Urothelium cell line (cell line): ENCODE measurements around the gene LCTL.

Experiments used
- DNase-seq: peaks from one replicate; pipeline ENCODE4 v3.0.0; 2011; ENCODE audit warnings: low spot score, mixed read lengths
- FAIRE-seq: peaks from 2 replicates; lab custom pipeline; 2011; peaks lifted over from hg19 to GRCh38; lab: Jason Lieb, UNC

LCTL gene

GRCh38 chr15:66565741-66566144 is at the start of gene LCTL:
TSS of gene LCTL (minus strand) at chr15:66565998. CDS start at chr15:66565365, 633 bp downstream.
- DNase-seq: peak; percentile 96
- peak; percentile 35 for FAIRE-seq

DNA sequence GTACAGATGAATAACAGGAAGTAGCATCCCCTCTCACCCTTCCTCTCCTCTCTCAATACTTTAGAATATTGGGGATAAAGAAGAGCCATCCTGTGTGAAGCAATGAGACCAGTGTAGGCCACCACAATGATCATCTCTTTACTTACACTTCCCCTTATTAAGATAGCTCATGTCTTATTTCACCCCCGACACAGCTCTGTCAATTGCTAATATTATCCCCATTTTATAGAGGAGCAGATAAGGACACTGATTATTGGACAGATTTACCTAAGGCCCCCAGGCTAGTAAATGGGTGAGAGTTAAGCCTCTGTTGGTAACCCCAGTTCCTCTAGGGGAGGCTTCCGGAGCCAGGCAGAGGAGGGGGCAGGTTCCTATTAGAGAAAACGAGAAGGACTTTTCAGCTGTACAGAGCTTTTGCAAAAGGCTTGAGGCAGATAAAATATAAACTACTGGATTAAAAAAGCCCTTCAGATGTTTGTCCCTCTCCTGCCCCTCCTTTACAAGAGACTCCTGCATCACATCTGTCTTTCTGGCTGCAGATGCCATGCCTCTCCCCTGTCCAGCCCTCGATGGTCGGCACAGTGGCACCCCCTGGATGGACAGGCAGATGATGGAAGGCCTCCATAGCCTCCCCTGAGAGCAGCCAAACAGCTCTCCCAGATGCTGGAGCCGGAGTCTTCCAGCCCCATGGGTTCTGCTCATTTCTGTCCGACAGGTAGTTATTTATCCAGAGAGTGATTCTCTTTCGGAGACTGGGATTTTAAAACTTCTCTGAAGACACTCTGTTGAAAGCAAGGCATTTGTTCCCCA is 49.4 kb upstream of the LCTL start:
- no peak for FAIRE-seq
- DNase-seq: no peak

DNA sequence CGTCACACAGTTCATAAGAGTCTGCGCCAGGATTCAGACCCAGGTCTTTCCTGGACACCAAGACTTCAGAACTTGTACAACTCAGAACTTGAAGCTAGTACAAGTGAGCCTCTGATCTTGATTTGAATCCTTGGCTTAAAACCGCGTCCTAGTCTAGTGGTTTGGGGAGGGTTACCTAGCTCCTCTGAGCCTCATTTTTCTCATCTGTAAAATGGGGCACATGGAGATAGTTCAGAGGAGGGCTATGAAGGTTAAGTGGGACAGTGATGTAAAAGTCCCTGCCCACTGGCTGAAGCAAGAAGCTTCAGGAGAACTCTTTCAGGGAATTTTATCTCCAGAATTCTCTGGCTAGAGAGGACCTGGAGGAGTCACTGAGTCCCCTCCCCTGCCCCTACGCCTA is 48.7 kb upstream of the LCTL start:
- DNase-seq: no peak
- FAIRE-seq: no peak

GRCh38 chr15:66613743-66614142 is 47.9 kb upstream of the LCTL start:
- FAIRE-seq: peak; percentile 20
- DNase-seq: no peak

GRCh38 chr15:66611257-66612053 is 45.7 kb upstream of the LCTL start:
- FAIRE-seq: peak; percentile 23
- no peak for DNase-seq

- DNase-seq: no peak
- no peak for FAIRE-seq
Measured at GRCh38 chr15:66609876-66610275, 44.1 kb upstream of the LCTL start.

DNA sequence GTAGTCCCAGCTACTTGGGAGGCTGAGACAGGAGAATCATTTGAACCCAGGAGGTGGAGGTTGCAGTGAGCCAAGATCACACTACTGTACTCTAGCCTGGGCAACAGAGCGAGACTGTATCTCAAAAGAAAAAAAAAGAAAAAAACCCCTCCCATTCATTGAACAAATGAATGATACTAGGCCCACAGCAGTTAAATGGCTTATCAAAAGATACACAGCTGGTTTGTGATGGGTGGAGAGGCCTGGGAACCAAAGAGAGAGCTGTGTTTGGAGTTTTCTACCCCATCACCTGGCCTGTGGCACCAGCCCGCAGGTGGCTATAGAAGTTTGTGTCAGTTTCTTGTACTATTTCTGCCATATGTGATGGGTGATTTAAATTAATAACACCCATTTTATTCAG is 43.1 kb upstream of the LCTL start:
- FAIRE-seq: no peak

GRCh38 chr15:66608159-66608558 is 42.4 kb upstream of the LCTL start:
- peak; percentile 17 for FAIRE-seq
- DNase-seq: no peak

More for the DNA sequence above, 43.1 kb upstream of the LCTL start:
- DNase-seq: no peak

DNA sequence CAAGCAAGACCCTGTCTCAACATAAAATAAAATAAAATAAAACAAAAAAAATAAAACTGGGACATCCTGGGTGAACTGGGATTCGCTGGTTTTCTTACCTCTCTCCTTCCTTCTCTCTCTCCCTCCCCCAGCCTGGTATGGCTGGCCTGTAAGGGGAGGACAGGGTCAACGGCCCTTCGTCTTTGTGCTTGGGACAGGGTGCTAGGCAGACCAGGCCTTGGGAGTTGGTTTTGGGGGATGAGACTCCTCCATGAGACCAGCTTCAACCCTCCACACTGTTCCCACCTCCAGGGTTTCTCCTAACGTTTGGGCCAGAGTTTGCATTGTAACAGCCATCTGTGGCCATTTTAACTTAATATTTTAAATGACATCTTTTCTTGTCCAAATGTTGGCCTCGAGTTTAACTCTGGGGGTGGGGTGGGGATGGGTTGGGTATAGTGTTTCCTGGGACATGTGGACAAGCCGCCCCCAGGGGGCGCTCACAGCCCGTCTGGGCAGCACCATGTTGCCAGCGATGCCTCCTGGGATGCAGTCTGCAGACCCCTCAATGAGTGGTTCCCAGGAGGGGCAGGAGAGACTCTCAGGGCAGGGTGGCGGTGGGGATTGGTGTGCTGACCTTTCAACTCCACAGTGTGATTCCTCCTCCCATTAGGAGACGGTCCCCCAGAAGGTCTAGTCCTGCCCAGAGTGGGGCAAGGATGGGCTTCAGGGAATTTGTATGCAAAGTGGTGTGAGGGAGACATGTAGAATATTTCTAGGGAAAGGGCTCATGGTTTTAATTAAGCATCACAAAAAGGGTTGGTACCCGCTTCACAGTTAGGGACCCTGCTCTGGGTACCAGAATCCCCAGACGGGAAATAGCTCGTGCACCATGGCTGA is 37.7 kb upstream of the LCTL start:
- FAIRE-seq: no peak

GRCh38 chr15:66601521-66601920 is 35.7 kb upstream of the LCTL start:
- DNase-seq: no peak
- no peak for FAIRE-seq

More for the DNA sequence above, 37.7 kb upstream of the LCTL start:
- DNase-seq: peak; percentile 83

- FAIRE-seq: peak; percentile 56
- no peak for DNase-seq
Measured at GRCh38 chr15:66600240-66600627, 34.4 kb upstream of the LCTL start.

- no peak for FAIRE-seq
- no peak for DNase-seq
Measured at GRCh38 chr15:66599536-66600239, 33.9 kb upstream of the LCTL start.

DNA sequence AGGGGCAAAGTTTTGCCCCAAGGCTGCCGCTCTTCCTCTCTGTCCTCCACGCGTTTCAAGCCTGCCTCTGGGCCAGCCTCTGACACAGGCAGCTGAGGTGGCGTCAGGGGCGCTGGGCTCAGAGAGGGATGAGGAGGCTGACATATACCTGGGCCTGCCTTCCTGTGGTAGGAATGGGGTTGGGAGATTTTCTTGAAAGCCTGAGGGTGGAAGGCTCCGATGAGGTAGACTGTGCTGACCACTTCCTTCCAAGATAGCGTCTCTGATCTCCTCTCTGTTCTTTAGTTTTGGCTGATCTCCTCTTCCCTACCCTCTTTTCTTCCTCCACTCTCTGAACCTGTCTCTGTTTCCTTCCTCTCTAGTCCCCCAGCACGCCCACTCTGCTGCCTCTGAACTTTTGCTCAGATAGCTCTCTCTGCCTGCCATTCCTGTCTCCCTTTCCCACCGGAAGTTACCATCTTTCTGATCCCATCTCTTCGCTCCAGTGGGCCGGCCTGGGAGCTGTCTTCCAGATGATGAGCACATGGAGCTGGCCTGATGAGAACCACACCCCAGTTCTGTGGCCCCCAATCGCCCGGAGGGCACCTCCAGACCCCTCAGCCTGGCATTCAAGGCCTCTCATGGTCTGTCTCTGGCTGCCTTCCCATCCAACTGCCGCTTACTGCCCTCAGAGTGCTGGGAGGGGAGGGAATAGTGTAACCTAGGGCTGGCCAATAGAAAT is 32.5 kb upstream of the LCTL start:
- DNase-seq (no peak), FAIRE-seq (no peak)

- DNase-seq: no peak
- FAIRE-seq: peak; percentile 67
Measured at GRCh38 chr15:66595931-66596545, 30.2 kb upstream of the LCTL start.

- DNase-seq (no peak), FAIRE-seq (no peak)
Measured at GRCh38 chr15:66595332-66595731, 29.5 kb upstream of the LCTL start.

- peak; percentile 17 for FAIRE-seq
- DNase-seq: no peak
Measured at GRCh38 chr15:66594836-66595235, 29.0 kb upstream of the LCTL start.

GRCh38 chr15:66594344-66594743 is 28.5 kb upstream of the LCTL start:
- DNase-seq (no peak), FAIRE-seq (peak; percentile 53)

DNA sequence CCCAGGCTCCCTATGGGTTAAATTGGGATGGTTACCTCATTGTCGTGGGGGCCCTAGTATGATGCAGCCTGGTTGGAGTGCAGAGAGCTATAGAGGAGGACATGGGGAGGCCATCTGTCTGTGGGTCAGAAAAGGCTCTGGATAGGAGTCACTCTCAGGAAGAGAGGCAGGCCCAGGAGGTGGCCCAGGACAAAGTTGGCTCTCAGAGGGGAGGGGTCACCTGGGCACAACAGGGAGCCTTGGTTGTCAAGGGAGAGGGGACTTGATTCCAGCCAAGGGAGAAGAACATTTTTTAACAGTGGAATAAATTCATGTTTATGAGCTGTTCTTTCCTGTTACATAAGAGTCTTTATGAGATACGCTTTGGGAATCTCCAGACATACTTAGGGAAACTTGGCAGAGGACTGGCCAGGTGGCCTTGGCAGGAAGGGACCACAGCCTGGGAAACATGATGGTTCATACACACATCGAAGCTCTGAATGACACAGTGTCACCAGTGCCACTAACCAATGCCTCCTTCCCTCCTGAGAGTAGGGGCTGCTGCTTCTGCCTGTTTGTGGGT is 27.5 kb upstream of the LCTL start:
- no peak for FAIRE-seq

More for the DNA sequence above, 27.5 kb upstream of the LCTL start:
- DNase-seq: no peak
